K562 (cell line): Measurements from ENCODE around the gene NQO2. TPM values are rescaled to one million over a fixed set of nuclear protein-coding genes. Genes with fewer than 3 reads are reported as not detected.

Experiments
- DIDO1 ChIP-seq: fragments of 450-650 bp; IDR thresholded peaks from 2 replicates; pipeline ENCODE4 v1.6.1; 2016; ENCODE audit warnings: low read depth, missing biosample characterization, missing genetic modification characterization
- MGA ChIP-seq: fragments of 450-650 bp; IDR thresholded peaks from 2 replicates; pipeline ENCODE4 v1.6.1; 2016; ENCODE audit warnings: mild to moderate bottlenecking, moderate library complexity
- MLLT1 ChIP-seq, 2 experiments: fragments of 450-650 bp; IDR thresholded peaks; 2 replicates each; pipeline ENCODE4 v1.6.1; 2016
- MNT ChIP-seq, 2 experiments: fragments of 450-650 bp; conservative IDR thresholded peaks; 2 replicates each; pipeline ENCODE4 v1.6.1; 2017; ENCODE audit warnings: mild to moderate bottlenecking in 2 of 2, moderate library complexity in 2 of 2
- SREBF2 ChIP-seq: sonication (generic); formaldehyde crosslinking; IDR thresholded peaks from 2 replicates; pipeline ENCODE4 v1.4.0; 2020; ENCODE audit warnings: mild to moderate bottlenecking, missing genetic modification reagents
- USF2 ChIP-seq: sonication (generic); formaldehyde crosslinking; IDR thresholded peaks from 2 replicates; pipeline ENCODE4 v1.5.0; 2020; ENCODE audit warnings: missing genetic modification reagents
- XRCC4 ChIP-seq: IDR thresholded peaks from one replicate; pipeline ENCODE4 v1.6.1; 2011; ENCODE audit not compliant: insufficient read depth, insufficient read length; ENCODE audit errors: extremely low read depth
- ZC3H8 ChIP-seq: fragments of 450-650 bp; IDR thresholded peaks from 2 replicates; pipeline ENCODE4 v1.6.1; 2017
- ZNF217 ChIP-seq: sonication (generic); formaldehyde crosslinking; IDR thresholded peaks from 2 replicates; pipeline ENCODE4 v1.8.0; 2022; ENCODE audit warnings: mild to moderate bottlenecking, missing genetic modification reagents
- ZNF277 ChIP-seq: fragments of 250-450 bp; sonication (Bioruptor Pico); IDR thresholded peaks from 2 replicates; pipeline ENCODE4 v1.8.0; 2022; ENCODE audit warnings: inconsistent platforms, mild to moderate bottlenecking, moderate library complexity, borderline replicate concordance
- polyA plus RNA-seq, 8 experiments: library from polyadenylated mRNA; depleted of rRNA in 4 of 8; stranded (reverse) in 5 of 8; unstranded in 3 of 8; fragments of >200 nt; fragmentation: Nextera tagmentation in 2 of 8; fragmentation: Illumina TruSeq in 1 of 8; extraction: Ambion mirVana in 2 of 8; extraction: Trizol in 1 of 8; gene quantifications; 2 replicates each; pipeline versions ENCODE4 v1.2.1 to v1.2.3, GENCODE V29; 2011 to 2014; ENCODE audit warnings: inconsistent platforms in 1 of 8, missing spikeins in 1 of 8
- total RNA-seq, 7 experiments: library from RNA; depleted of rRNA in 6 of 7; stranded (reverse); fragments of >200 nt in 6 of 7; fragmentation: Illumina TruSeq in 2 of 7; extraction: Trizol in 2 of 7; gene quantifications; 2 replicates each; pipeline versions ENCODE4 v1.2.1 to v1.2.3, GENCODE V29; 2011 to 2021; ENCODE audit warnings: low replicate concordance in 1 of 7

The NQO2 gene
- total and polyA plus RNA-seq, 9 of the 15 experiments (the other 6 are each of a cell fraction or from before 2014, with no cell fraction given): 54.6 to 214 (median 116) TPM

- peak; percentile 87 for TF ChIP-seq MGA
- TF ChIP-seq MNT (conservative IDR thresholded peaks at IDR 0.05): peak; percentile 44 to 63; a peak in 2 of 4 replicates
- TF ChIP-seq USF2 (CRISPR knock-in tag): peak; percentile 28; the same call in 1 of the 2 replicates
- no peak for TF ChIP-seq SREBF2 (CRISPR knock-in tag)
- no peak for TF ChIP-seq ZNF277 (CRISPR knock-in tag)
- TF ChIP-seq XRCC4: no peak
- TF ChIP-seq ZNF217: no peak
- TF ChIP-seq DIDO1: no peak
- TF ChIP-seq ZC3H8: no peak
- no peak for TF ChIP-seq MLLT1 (IDR thresholded peaks at IDR 0.05)
Measured at GRCh38 chr6:2966347-2966746, 33.3 kb upstream of the NQO2 start (continued).
